GM21447 (cell line): Measurements from ENCODE around the gene KRT8.

Source experiments
- ATAC-seq: cut with Tn5 transposase; IDR thresholded peaks from one replicate; pipeline ENCODE4 v1.9.1; 2021; ENCODE audit not compliant: unreplicated experiment

The KRT8 gene

GRCh38 chr12:52848661-52849255 is 56.1 kb downstream of the KRT8 start, which contains the start of gene KRT78:
Gene KRT78, minus strand, starts transcription at chr12:52848994. Its CDS starts 64 bp downstream, at chr12:52848930.
- no peak for ATAC-seq

GRCh38 chr12:52847335-52848102 is 57.4 kb downstream of the KRT8 start:
- no peak for ATAC-seq
